Measurements from ENCODE around the gene SRXN1. TPM values are rescaled to one million over a fixed set of nuclear protein-coding genes. Genes with fewer than 3 reads are reported as not detected.

SRXN1 gene
- total and polyA plus RNA-seq, 9 of the 15 experiments (the other 6 are each of a cell fraction or from before 2014, with no cell fraction given) = 6.8 to 36.4 (median 21.6) TPM

GRCh38 chr20:661474-662270 is 8.7 kb upstream of the SRXN1 start:
- H3K36me3 ChIP-seq (ENCODE audit: control insufficient read depth, insufficient read depth, low read length) = no peaks in the 10 kb centered on the region
- H4K20me1 ChIP-seq (replicated peaks; ENCODE audit: control insufficient read depth, insufficient read depth, low read length) = no peaks in the 10 kb centered on the region
- H3K4me3 ChIP-seq = no peak overlapping the region
- no peak for FAIRE-seq
- H3K9ac ChIP-seq (ENCODE audit: insufficient read depth in 1 of 2, low read depth in 2 of 2, low read length in 2 of 2) = peak overlapping the region; percentile 34 to 55; a peak in 1 of 4 replicates
- H3K27ac ChIP-seq (ENCODE audit: extremely low read depth, low read depth, low read length) = peak overlapping the region; percentile 53; the same call in 1 of the 3 replicates
- H3K4me2 ChIP-seq (ENCODE audit: insufficient read depth, low read length) = no peak overlapping the region
- ATAC-seq = no peak
- 78% methylated on average over 6 of the region's 29 CpGs for WGBS (ENCODE audit: insufficient coverage, low coverage, missing lambda C conversion rate)
- no peak for DNase-seq (ENCODE audit: extremely low read depth in 1 of 4, low spot score in 3 of 4)
- H2AFZ ChIP-seq (ENCODE audit: low read depth, low read length) = no peak overlapping the region
- in situ Hi-C loops (cut with MboI) (no loop called here), intact Hi-C loops (cut with micrococcal nuclease) (no loop called here)
- H3K9me1 ChIP-seq (ENCODE audit: control insufficient read depth, insufficient read depth, low read length) = no peaks in the 10 kb centered on the region
- H3K4me1 ChIP-seq (replicated peaks in 1 of 2; ENCODE audit: control insufficient read depth in 2 of 2, insufficient read depth in 2 of 2, low read length in 2 of 2) = peaks cover 17% of the 10 kb centered on the region in 2 experiments
- TF ChIP-seq L3MBTL2 (IDR thresholded peaks at IDR 0.05) (no peak), POLR3A (IDR thresholded peaks at IDR 0.05; ENCODE audit: borderline replicate concordance, extremely low read depth, insufficient read depth, insufficient read length) (no peak), TAF15 (IDR thresholded peaks at IDR 0.05; ENCODE audit: low read depth, low read length) (no peak), NEUROD1 (IDR thresholded peaks at IDR 0.05; ENCODE audit: borderline replicate concordance, low read depth, low read length, partially characterized antibody) (no peak), FIP1L1 (IDR thresholded peaks at IDR 0.05; ENCODE audit: low read depth, low read length, poor library complexity, severe bottlenecking) (no peak)
- CTCF ChIA-PET (ENCODE audit: low intra/inter-chr PET ratio) = no interaction called here
- no peaks in the 10 kb centered on the region for H3K9me3 ChIP-seq (replicated peaks; ENCODE audit: control insufficient read depth, insufficient read depth, low read depth, low read length)
- H3K27me3 ChIP-seq (ENCODE audit: control insufficient read depth in 2 of 2, insufficient read depth in 2 of 2, low read length in 2 of 2) = no peaks in the 10 kb centered on the region
- POLR2A ChIA-PET = no interaction called here
- BruUV-seq (replicated peaks) = no TSS peak
- H3K79me2 ChIP-seq (ENCODE audit: control insufficient read depth, insufficient read depth, low read length) = no peaks in the 10 kb centered on the region

All from K562 (cell line).